ENCODE measurements around the gene ORAI2.

ORAI2 gene

GRCh38 chr7:102413091-102413490 lies 20.3 kb upstream of the ORAI2 start:
- TF ChIP-seq CTCF (IDR thresholded peaks at IDR 0.05; ENCODE audit: insufficient read depth, low read depth, low read length, missing control alignments): no peak
- no peak overlapping the region for H3K4me3 ChIP-seq (ENCODE audit: low read depth, low read length)
- no peak for DNase-seq (ENCODE audit: low read depth)

GRCh38 chr7:102413611-102414010 lies 19.8 kb upstream of the ORAI2 start:
- no peak for DNase-seq (ENCODE audit: low read depth)
- H3K4me3 ChIP-seq (ENCODE audit: low read depth, low read length): no peak overlapping the region
- TF ChIP-seq CTCF (IDR thresholded peaks at IDR 0.05; ENCODE audit: insufficient read depth, low read depth, low read length, missing control alignments): no peak

GRCh38 chr7:102415685-102416225 lies 17.6 kb upstream of the ORAI2 start:
- H3K4me3 ChIP-seq (ENCODE audit: low read depth, low read length): no peak overlapping the region
- TF ChIP-seq CTCF (IDR thresholded peaks at IDR 0.05; ENCODE audit: insufficient read depth, low read depth, low read length, missing control alignments): no peak
- peak; percentile 71 for DNase-seq (ENCODE audit: low read depth)

GRCh38 chr7:102416406-102416805 lies 17.0 kb upstream of the ORAI2 start:
- TF ChIP-seq CTCF (IDR thresholded peaks at IDR 0.05; ENCODE audit: insufficient read depth, low read depth, low read length, missing control alignments): no peak
- H3K4me3 ChIP-seq (ENCODE audit: low read depth, low read length): no peak overlapping the region
- no peak for DNase-seq (ENCODE audit: low read depth)

GRCh38 chr7:102417105-102417504 lies 16.3 kb upstream of the ORAI2 start:
- DNase-seq (ENCODE audit: low read depth): no peak

GRCh38 chr7:102418592-102418991 lies 14.8 kb upstream of the ORAI2 start:
- no peak overlapping the region for H3K4me3 ChIP-seq (ENCODE audit: low read depth, low read length)
- DNase-seq (ENCODE audit: low read depth): no peak
- no peak for TF ChIP-seq CTCF (IDR thresholded peaks at IDR 0.05; ENCODE audit: insufficient read depth, low read depth, low read length, missing control alignments)

More at GRCh38 chr7:102417105-102417504, 16.3 kb upstream of the ORAI2 start:
- TF ChIP-seq CTCF (IDR thresholded peaks at IDR 0.05; ENCODE audit: insufficient read depth, low read depth, low read length, missing control alignments): no peak
- no peak overlapping the region for H3K4me3 ChIP-seq (ENCODE audit: low read depth, low read length)

GRCh38 chr7:102421706-102422240 lies 11.6 kb upstream of the ORAI2 start:
- TF ChIP-seq CTCF (IDR thresholded peaks at IDR 0.05; ENCODE audit: insufficient read depth, low read depth, low read length, missing control alignments): no peak
- no peak for DNase-seq (ENCODE audit: low read depth)
- no peak overlapping the region for H3K4me3 ChIP-seq (ENCODE audit: low read depth, low read length)
